Measurements from ENCODE around the gene C12orf75.
A peak's percentile ranks its signal among the peaks of the same experiment; 100 is the strongest.
"Not testable (repeated sequence)": the region's sequence is repeated elsewhere in the genome, so short reads cannot be mapped to it uniquely, and the experiment has no call there.

Gene C12orf75

GRCh38 chr12:105330283-105330930 lies at the start of gene C12orf75:
Gene C12orf75, plus strand, starts transcription at chr12:105330691. Its CDS starts 201 bp downstream, at chr12:105330892.
- peak; percentile 60 to 71 for DNase-seq (ENCODE audit: low read depth in 1 of 2, low spot score in 1 of 2)

GRCh38 chr12:105280966-105281693 lies 49.4 kb upstream of the C12orf75 start:
- no peak for DNase-seq (ENCODE audit: low read depth in 1 of 2, low spot score in 1 of 2)

GRCh38 chr12:105281694-105282049 lies 48.8 kb upstream of the C12orf75 start:
- no peak for DNase-seq (ENCODE audit: low read depth in 1 of 2, low spot score in 1 of 2)

- DNase-seq (ENCODE audit: low read depth in 1 of 2, low spot score in 1 of 2) = no peak
These were observed 45.1 kb upstream of the C12orf75 start for GRCh38 chr12:105285378-105285777.

DNA sequence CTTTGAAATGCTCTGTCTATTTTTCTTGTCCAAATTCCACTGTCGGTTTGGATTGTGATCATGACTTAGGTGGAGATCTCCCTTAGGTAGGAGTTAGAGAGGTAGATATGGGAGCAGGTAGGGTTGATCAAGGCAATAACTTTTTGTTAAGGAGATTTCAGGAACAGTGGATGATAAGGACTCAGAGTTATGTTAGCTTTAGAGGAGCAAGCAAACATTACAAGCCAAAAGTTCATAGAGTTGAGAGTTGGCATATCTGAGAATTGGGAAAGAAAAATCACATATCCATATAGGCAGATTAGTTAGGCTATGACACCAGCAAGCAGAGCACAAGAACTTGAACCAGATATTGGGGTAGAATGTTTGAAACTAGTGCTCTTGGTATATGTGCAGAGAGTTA lies 43.1 kb upstream of the C12orf75 start:
- no peak for DNase-seq (ENCODE audit: low read depth in 1 of 2, low spot score in 1 of 2)

DNA sequence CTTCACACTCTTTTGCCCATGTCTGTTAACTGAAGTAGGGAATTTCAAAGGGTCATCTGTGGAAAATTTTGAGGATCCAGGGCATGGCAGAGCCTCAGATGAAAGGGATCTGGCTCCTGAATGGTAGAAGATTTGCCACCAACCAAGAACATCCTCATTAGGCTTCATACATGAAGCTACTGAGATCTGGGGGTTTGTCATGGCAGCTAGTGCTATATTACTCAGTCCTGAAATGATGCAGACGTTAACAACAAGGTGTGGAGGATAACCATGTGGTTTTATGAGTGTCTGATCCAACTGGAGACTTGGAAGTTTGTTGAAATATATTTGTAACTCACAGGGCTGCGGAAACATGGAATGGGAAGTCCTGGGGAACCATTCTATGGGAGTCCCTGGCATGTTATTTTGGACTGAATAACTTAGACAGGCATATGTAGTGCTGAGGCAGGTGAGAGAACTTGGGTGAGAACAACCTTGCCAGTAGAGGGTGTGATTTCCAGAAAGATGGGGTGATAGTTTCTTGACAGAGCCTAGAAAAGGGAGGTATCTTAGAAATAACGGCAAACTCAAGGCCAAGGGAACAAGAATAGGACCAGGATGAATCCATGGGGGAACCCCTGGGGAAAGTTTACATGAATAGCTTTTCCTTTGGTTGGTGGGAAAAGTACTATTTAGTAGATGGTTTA lies 42.0 kb upstream of the C12orf75 start:
- DNase-seq (ENCODE audit: low read depth in 1 of 2, low spot score in 1 of 2) = no peak

DNA sequence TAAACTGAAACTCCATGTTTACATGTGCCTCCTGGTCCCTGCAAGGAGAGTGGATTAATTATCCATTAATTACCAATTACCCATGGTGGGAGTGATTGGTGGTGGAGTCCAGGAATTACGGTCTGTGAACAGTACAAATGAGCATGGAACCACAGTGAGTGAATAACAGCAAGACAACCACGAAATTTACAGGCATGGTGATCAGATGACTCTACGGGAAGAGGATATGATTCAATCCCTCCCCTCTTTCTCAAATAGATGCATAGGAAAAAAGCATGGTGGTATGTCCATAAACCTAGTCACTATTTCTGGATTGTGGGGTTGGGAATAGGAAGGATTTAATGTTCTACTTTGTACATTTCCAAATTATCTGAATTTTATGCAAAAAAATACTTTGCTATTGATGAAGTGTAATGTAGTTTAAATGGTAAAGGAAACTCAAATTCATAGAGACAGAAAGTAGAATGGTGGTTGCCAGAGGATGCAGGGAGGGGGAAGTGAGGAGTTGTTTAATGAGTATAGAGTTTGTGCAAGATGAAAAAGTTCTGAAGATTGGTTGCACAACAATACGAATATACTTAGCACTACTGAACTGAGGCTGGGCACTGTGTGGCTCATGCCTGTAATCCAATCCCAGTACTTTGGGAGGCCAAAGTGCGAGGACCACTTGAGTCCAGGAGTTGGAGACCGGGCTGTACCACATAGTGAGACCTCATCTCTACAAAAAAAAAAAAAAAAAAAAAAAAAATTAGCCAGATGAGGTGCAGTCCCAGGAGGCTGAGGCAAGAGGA lies 41.2 kb upstream of the C12orf75 start:
- DNase-seq (ENCODE audit: low read depth in 1 of 2, low spot score in 1 of 2) = no peak

DNA sequence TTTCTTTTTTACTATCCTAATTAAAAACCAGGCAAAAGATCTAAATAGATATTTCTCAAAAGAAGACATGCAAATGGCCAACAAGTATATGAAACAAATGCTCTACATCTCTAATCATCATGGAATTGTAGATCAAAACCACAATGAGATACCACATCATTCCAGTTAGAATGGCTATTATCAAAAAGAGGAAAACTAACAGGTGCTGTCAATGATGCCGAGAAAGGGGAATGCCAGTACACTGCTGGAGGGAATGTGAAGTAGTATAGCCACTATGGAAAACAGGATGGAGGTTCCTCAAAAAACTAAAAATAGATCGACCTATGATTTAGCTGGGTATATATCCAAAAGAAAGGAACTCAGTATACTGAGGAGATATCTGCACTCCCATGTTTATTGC lies 39.0 kb upstream of the C12orf75 start:
- DNase-seq (ENCODE audit: low read depth in 1 of 2, low spot score in 1 of 2) = no peak

DNA sequence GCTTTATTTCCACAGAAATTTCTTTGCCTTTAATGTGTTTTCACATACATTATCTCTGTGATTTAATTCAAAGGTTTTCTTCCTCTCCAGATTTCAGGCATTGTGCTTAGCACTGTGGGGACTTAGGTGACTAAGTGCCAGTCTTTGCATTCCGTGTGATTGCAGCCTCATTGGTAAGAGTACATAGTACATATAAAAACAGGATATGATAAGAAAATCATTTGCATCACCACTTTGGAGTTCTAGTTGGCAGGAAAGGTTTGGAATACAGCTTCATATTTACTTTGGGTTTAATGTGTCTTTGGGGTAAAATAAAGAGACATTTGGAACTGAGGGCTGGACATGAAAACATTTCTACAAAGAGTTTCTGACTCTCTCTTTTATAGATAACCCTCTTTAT lies 37.8 kb upstream of the C12orf75 start:
- no peak for DNase-seq (ENCODE audit: low read depth in 1 of 2, low spot score in 1 of 2)

DNA sequence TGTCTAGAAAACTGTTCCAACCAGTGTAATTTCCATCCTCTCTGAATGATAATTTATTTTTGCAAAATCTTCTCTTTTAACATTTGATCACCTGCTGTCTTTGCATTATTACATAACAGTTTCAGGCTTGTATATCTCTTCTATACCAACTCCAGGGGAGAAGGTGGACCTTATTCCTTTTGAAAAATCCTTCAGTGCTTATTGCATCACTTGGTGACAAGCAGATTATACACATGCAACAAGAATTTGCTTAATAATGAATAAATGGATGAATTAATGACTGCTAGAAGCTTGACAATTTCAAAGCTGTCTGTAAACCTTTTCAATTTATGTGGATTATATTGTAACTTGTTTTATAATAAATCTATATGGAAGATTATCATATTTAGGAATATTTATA lies 37.3 kb upstream of the C12orf75 start:
- DNase-seq (ENCODE audit: low read depth in 1 of 2, low spot score in 1 of 2) = no peak

DNA sequence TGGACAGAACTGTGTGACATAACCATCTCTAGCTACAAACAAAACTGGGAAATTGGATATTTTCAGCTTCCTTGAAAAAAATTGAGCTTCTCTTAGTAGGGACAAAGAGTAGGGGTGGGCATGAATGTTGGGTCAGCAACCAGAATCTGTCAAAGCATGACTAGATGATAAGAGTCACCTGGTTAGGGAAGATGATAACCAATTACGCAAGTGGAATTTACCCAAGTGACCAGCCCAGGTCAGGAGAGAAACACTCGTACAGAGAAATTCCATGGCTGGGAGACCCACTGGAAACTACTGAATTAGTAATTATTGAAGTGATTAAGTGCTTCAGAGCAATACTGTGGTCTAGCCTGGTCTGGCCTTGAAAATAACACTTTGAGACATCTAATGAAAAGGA lies 36.3 kb upstream of the C12orf75 start:
- no peak for DNase-seq (ENCODE audit: low read depth in 1 of 2, low spot score in 1 of 2)

GRCh38 chr12:105294886-105295479 lies 35.5 kb upstream of the C12orf75 start:
- no peak for DNase-seq (ENCODE audit: low read depth in 1 of 2, low spot score in 1 of 2)

GRCh38 chr12:105296116-105297089 lies 34.1 kb upstream of the C12orf75 start:
- no peak for DNase-seq (ENCODE audit: low read depth in 1 of 2, low spot score in 1 of 2)

DNA sequence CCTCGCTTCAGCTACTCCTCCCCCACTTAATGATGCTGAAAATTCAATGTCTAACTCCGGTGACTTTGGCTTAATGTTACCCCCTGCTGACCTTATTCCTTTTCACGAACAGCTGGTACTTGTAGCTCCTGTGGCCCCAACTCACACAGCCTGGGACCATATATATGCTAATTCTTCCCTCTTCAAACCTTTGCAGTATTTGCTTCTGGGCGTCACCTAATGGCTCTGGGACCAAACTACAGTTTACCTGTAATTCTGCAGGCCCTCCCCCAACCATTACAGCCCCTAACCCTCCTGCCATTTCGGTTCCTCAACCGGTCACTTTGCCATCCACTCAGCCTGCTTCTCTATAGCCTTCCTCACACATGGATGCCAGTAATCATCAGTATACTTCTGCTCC lies 29.6 kb upstream of the C12orf75 start:
- no peak for DNase-seq (ENCODE audit: low read depth in 1 of 2, low spot score in 1 of 2)

- no peak for DNase-seq (ENCODE audit: low read depth in 1 of 2, low spot score in 1 of 2)
These were observed 28.8 kb upstream of the C12orf75 start for GRCh38 chr12:105301696-105302095.

- not testable (repeated sequence) for DNase-seq (ENCODE audit: low read depth in 1 of 2, low spot score in 1 of 2)
These were observed 27.5 kb upstream of the C12orf75 start for GRCh38 chr12:105302986-105303385.

DNA sequence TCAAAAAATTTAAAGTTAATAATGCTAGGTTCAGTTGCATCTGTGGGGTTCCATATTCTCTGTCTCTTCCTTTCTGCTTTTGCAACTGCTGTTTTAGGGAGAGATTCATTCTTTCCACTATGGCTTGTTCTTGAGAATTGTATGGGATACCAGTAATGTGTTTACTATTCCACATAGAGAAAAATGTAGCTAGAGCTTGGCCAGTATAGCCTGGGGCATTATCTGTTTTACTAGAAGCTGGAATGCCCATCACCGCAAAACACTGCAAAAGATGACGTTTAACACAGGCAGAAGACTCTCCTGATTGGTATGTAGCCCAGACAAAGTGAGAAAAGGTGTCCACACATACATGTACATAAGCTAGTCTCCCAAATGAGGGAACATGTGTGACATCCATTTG lies 25.9 kb upstream of the C12orf75 start:
- DNase-seq (ENCODE audit: low read depth in 1 of 2, low spot score in 1 of 2) = not testable (repeated sequence)

DNA sequence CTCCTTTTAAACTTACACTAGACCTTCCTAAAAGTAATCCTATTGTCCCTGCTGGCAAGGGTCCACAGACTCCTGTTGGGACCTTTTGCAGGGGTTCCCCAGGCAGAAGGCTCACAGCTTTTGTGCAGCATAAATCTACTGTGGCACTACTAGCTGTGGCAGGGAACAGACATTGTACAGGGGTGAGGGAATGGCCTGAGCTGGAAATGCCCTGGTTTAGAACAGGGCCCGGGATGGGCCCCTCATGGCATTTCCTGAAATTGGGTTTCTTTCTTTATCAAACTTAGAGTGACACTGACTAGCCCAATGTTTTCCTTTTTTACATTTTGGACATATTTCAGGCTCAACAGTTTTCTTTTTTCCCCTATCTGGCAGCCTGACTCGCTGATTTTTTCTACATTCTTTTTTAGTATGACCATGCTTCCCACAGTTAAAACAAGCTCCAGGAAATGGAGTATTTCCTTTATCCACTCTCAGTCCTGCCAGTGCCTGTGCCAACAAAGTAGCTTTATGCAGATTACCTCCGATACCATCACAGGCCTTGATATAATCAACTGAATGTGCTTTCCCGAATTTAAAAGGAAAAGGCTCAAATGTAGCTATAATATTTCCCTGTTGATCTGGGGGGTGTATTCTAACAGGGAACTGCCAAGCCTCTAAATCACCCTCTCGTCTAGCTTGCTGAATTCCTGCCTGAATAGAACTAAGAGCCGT lies 22.7 kb upstream of the C12orf75 start:
- DNase-seq (ENCODE audit: low read depth in 1 of 2, low spot score in 1 of 2) = not testable (repeated sequence)

DNA sequence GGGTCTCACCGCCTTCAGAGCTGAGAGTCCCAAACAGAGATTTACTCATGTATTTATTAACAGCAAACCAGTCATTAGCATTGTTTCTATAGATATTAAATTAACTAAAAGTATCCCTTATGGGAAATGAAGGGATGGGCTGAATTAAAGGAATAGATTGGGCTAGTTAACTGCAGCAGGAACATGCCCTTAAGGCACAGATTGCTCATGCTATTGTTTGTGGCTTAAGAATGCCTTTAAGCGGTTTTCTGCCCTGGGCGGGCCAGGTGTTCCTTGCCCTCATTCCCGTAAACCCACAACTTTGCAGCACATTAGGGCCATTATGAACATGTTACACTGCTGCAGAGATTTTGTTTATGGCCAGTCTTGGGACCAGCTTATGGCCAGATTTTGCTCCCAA lies 21.7 kb upstream of the C12orf75 start:
- not testable (repeated sequence) for DNase-seq (ENCODE audit: low read depth in 1 of 2, low spot score in 1 of 2)
